ENCODE measurements around the gene MTARC2.
A peak's percentile ranks its signal among the peaks of the same experiment; 100 is the strongest.
"Not testable (repeated sequence)": the region's sequence is repeated elsewhere in the genome, so short reads cannot be mapped to it uniquely, and the experiment has no call there.

MTARC2 gene

GRCh38 chr1:220732621-220733020 is 15.5 kb upstream of the MTARC2 start:
- no peak for DNase-seq

- peak; percentile 58 for DNase-seq
Observed at GRCh38 chr1:220733086-220733601, 15.0 kb upstream of the MTARC2 start.

- no peak for DNase-seq
Observed at GRCh38 chr1:220734571-220735326, 13.4 kb upstream of the MTARC2 start.

GRCh38 chr1:220736283-220736682 is 11.8 kb upstream of the MTARC2 start:
- DNase-seq, result not testable (repeated sequence)

GRCh38 chr1:220741349-220741748 is 6.8 kb upstream of the MTARC2 start:
- no peak for DNase-seq

GRCh38 chr1:220741825-220742224 is 6.3 kb upstream of the MTARC2 start:
- DNase-seq, result no peak

GRCh38 chr1:220742520-220742919 is 5.6 kb upstream of the MTARC2 start:
- DNase-seq, result no peak

- no peak for DNase-seq
Observed at GRCh38 chr1:220746851-220747250, 1.3 kb upstream of the MTARC2 start.

GRCh38 chr1:220747437-220748088 is 559 bp upstream of the MTARC2 start:
- no peak for DNase-seq

- DNase-seq, result no peak
Observed at GRCh38 chr1:220748936-220749335, 814 bp downstream of the MTARC2 start.

- no peak for DNase-seq
Observed at GRCh38 chr1:220750131-220750515, 2.0 kb downstream of the MTARC2 start.

- DNase-seq, result no peak
Observed at GRCh38 chr1:220751111-220751510, 3.0 kb downstream of the MTARC2 start.

- no peak for DNase-seq
Observed at GRCh38 chr1:220754212-220754917, 6.2 kb downstream of the MTARC2 start.

GRCh38 chr1:220754918-220755295 is 6.8 kb downstream of the MTARC2 start:
- DNase-seq, result no peak

GRCh38 chr1:220755309-220755708 is 7.2 kb downstream of the MTARC2 start:
- DNase-seq, result no peak

- DNase-seq, result no peak
Observed at GRCh38 chr1:220757441-220757840, 9.3 kb downstream of the MTARC2 start.

- DNase-seq, result no peak
Observed at GRCh38 chr1:220759147-220759546, 11.0 kb downstream of the MTARC2 start.

- no peak for DNase-seq
Observed at GRCh38 chr1:220761688-220762427, 13.7 kb downstream of the MTARC2 start.

GRCh38 chr1:220764757-220765156 is 16.6 kb downstream of the MTARC2 start:
- DNase-seq, result no peak

- no peak for DNase-seq
Observed at GRCh38 chr1:220767312-220768125, 19.4 kb downstream of the MTARC2 start.

GRCh38 chr1:220768126-220768601 is 20.0 kb downstream of the MTARC2 start:
- DNase-seq, result no peak

- DNase-seq, result no peak
Observed at GRCh38 chr1:220769205-220769604, 21.1 kb downstream of the MTARC2 start.
